GM18951 (cell line): ENCODE measurements around the gene LARP6.
"Not testable (repeated sequence)": the region's sequence is repeated elsewhere in the genome, so short reads cannot be mapped to it uniquely, and the experiment has no call there.

Experiments
- POLR2A ChIP-seq: IDR thresholded peaks from 4 replicates; pipeline ENCODE4 v1.6.1; 2011; ENCODE audit warnings: mild to moderate bottlenecking; ENCODE audit not compliant: insufficient read length, insufficient read depth; ENCODE audit errors: extremely low read depth
- in situ Hi-C: fragments of 300-500 bp; cut with MboI; formaldehyde crosslinking; loops from one replicate; pipeline ENCODE4 v1.12.0; 2022; ENCODE audit warnings: low sequenced_read_pairs, mixed read lengths, inconsistent platforms; ENCODE audit not compliant: unreplicated experiment

LARP6 gene

DNA sequence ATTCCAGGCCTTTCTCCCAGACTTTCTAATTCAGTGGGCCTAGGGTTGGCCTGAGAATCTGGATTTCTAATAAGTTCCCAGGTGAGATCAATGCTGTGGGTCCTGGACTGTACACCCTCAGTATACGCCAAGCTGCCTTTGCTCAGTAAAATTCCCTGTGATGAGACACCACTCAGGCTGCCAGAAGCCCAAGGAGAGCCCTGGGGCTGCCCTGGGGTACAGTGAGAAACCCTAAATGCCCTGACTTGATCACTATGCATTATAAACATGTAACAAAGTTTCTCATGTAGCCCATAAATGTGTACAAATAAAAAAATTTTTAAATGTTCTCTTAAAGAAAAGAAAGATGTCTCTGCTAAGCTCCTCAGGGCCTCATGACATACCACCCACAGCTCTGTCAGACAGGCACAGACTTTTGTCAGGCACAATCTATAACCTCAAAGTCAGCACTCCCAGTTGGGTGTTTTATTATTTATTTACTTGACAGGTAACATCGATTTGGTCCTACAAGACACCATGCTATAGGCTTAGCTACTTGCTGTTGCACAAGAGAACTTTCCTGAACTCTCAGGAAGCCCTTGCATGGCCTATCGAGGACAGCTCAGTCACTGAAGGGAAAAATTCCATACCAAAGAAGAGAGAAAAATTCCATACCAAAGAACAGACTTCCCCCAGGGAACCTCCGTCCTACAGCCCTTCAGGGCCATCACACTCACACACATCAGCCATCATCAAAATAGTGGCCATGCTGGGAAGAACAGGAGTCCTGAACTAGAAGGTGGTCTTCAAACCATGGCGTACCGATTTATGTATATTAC, 22.7 kb downstream of the LARP6 start:
- no peak for TF ChIP-seq POLR2A
- in situ Hi-C loops: loop anchor here (25.0 kb wide), 1 partner anchor 606 kb away; no protein-coding TSS in a partner anchor

DNA sequence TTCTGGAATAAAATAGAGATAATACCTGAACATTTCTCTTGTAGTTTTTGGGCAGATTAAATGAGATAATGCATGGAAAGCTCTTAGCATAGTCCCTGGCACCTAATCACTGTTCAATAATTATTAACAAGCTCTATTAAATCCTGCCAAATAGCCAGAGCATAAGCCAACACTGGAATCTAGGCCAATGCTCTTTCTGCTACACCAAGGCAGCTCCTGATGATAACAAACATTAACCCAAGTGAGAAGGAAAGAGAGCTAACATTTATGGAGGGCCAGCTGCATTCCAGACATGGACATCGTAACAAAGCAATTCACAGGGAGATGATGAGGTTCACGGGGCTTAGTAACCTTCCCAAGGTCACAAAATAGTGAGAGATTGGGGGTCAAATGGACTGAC, 23.3 kb downstream of the LARP6 start:
- in situ Hi-C loops: loop anchor here (25.0 kb wide), 1 partner anchor 607 kb away; no protein-coding TSS in a partner anchor
- no peak for TF ChIP-seq POLR2A

GRCh38 chr15:70829371-70830166, 24.4 kb downstream of the LARP6 start:
- TF ChIP-seq POLR2A: no peak
- in situ Hi-C loops: loop anchor here (25.0 kb wide), 1 partner anchor 608 kb away; no protein-coding TSS in a partner anchor

DNA sequence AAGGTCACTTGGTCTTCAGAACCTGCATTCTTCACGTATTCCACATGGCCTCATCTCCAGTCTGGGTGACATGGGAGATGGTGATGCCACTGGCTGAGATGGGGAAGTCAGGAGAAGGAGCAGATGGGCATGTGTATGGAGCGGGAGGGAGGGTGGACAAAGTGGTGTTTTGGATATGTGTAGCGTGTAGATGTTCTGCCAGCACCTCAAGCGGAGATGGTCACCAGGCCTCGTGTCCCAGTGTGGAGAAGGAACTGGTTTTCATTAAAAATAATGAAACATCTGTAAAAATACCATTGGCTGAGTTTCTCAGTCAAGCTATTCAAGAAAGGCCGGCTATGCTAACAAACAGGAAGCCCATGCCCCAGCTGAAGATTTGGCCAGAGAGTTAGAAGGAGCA, 26.2 kb downstream of the LARP6 start:
- in situ Hi-C loops: loop anchor here (25.0 kb wide), 1 partner anchor 610 kb away; no protein-coding TSS in a partner anchor
- TF ChIP-seq POLR2A: no peak

- no peak for TF ChIP-seq POLR2A
- in situ Hi-C loops: loop anchor here (25.0 kb wide), 1 partner anchor 611 kb away; no protein-coding TSS in a partner anchor
Measured at GRCh38 chr15:70826634-70827033, 27.3 kb downstream of the LARP6 start.

GRCh38 chr15:70825841-70826240, 28.1 kb downstream of the LARP6 start:
- TF ChIP-seq POLR2A: no peak
- in situ Hi-C loops: loop anchor here (25.0 kb wide), 1 partner anchor 611 kb away; no protein-coding TSS in a partner anchor

DNA sequence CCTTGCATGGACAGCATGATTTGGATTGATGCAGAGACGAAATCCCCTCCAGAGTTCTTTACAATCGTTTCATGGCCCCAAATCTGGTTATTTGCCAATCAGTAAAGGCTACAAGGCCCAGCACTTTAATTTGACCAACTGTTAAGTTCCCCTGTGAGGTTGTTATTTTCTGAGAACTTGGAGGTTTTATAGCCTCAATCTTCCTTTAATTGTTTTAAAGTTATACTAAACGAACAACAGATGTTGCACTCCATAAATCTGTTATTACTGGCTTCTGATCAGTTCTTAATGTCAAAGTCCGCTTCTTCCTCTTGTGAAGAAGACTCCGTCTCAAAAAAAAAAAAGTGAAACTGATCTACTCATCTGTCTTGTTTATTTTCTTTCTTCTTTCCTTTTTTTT, 30.8 kb downstream of the LARP6 start:
- in situ Hi-C loops: no loop called here

GRCh38 chr15:70820214-70820613, 33.7 kb downstream of the LARP6 start:
- no peak for TF ChIP-seq POLR2A
- in situ Hi-C loops: no loop called here

More for the DNA sequence above, 30.8 kb downstream of the LARP6 start:
- TF ChIP-seq POLR2A: no peak

DNA sequence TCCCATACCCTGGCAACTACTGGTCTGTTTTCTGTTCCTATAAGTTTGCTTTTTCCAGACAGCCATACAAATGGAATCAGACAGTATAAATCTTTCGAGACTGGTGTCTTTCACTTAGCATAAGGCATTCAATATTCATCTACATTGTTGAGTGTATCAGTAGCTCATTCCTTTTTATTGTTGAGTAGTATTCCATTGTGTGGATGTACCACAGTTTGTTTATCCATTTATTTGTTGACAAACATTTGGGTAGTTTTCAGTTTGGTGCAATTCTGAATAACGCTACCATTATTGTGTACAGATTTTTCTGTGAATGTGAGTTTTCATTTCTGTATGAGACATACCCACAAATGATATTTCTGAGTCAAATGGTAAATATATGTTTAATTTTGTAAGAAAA, 35.4 kb downstream of the LARP6 start:
- TF ChIP-seq POLR2A: no peak
- in situ Hi-C loops: no loop called here

GRCh38 chr15:70817266-70817665, 36.7 kb downstream of the LARP6 start:
- no peak for TF ChIP-seq POLR2A
- in situ Hi-C loops: no loop called here

- in situ Hi-C loops: no loop called here
- TF ChIP-seq POLR2A: no peak
Measured at GRCh38 chr15:70815604-70816003, 38.4 kb downstream of the LARP6 start.

GRCh38 chr15:70815011-70815410, 38.9 kb downstream of the LARP6 start:
- in situ Hi-C loops: not testable (repeated sequence)

GRCh38 chr15:70812827-70813364, 41.1 kb downstream of the LARP6 start:
- in situ Hi-C loops: no loop called here
- no peak for TF ChIP-seq POLR2A
